ENCODE data around the gene GLCE. TPM values are rescaled to one million over a fixed set of nuclear protein-coding genes. Genes with fewer than 3 reads are reported as not detected.

Gene GLCE
- total RNA-seq = 17.7 and 21.6 TPM in 2 replicates

DNA sequence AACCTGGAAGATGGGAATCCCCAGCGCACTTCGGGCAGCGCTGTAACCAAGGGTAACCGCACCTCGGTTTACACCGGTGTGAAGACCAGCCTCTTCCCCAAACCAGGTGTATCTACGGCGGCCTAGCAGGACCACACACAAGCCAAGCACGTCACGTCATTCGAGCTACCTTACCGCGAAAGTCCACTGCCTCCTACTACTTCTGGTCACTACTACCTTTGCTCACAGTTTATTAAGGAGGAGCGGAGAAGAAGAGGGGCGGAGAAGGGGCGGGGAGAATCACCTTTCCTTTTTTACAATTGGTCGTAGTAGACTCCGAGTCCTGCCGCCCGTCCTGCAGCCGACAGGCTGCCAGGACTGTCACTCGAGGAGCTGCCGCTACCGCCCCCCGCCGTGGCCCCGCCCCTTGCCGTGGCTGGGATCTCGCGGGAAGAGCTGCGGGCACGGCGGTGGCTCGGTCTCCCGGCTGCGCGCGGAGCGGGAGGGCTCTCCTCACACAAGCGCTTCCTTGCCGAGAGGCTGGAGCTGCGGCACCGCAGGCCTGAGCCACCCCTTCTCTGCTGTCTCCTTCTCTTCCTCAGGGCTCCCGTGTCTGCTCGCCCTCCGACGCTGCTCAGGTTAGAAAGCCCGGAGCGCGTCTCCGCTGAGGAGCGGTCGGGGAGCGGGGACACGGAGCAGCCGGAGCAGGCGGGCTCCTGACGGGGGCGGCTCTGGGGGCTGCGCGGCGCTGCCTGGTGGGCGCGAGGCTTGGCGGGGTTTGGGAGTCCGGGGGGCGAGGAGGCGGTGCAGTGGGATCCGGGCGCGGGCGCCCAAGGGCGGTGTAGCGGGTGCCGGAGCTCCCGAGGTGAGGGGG is at the start of gene GLCE:
GLCE (plus strand) TSS at position 495 of the 853 bp plus-strand sequence. CDS start 95,172 bp downstream, outside the sequence.
- peak within 1 kb of the TSS; percentile 91 for H3K4me3 ChIP-seq (ENCODE audit: low read depth, low read length)
- DNase-seq (ENCODE audit: low read depth) = peak; percentile 95
- no peak for TF ChIP-seq CTCF (IDR thresholded peaks at IDR 0.05; ENCODE audit: insufficient read depth, low read depth, low read length)

DNA sequence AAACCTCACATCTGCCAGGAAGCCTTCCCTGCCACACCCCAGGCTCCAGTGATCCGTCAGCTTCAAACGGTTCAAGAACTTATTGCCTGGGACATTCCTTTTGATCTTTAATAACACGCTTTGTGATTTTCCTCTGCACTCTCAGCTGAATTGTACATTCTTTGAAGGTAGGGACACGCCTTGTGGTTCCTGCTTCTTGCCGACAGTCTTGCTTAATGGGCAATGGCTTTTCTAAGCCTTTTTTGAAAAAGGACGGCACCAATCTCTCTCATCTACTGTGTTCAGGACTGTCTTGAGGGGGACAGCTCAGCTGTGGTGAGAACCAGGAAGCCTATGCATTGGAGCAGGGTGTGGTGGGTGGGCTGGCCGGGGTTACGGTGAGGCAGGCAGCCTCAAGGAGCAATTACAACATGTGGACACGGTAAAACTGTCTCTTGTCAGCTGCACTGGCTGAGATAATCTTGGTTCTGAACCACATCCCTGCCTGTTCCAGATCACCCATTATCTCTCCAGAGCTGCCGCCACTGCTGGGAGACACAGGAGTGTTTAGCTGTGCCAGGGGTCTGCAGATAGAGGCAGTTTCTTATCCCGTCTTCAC is 46.0 kb upstream of the GLCE start:
- DNase-seq (ENCODE audit: low read depth) = no peak
- TF ChIP-seq CTCF (IDR thresholded peaks at IDR 0.05; ENCODE audit: insufficient read depth, low read depth, low read length) = no peak
- H3K4me3 ChIP-seq (ENCODE audit: low read depth, low read length) = no peak overlapping the region

DNA sequence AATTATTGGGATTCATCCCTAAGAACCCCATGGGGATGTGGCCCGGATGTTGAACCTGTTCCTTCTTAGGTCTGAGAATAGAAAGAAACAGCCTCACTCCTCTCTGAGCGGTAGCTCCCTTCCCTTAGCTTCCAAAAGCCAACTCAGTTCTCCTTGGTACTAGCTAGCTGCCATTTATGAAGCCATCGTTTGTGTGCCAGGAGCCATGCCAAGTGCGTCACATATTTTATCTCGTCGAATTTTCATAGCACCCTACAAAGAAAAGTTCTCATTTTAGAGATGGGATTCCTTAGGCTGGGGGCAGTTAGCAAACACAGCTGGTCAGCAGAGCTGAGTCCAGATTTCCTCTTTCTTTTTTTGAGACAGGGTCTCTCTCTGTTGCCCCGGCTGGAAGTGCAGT is 45.4 kb upstream of the GLCE start:
- no peak overlapping the region for H3K4me3 ChIP-seq (ENCODE audit: low read depth, low read length)
- DNase-seq (ENCODE audit: low read depth) = no peak
- TF ChIP-seq CTCF (IDR thresholded peaks at IDR 0.05; ENCODE audit: insufficient read depth, low read depth, low read length) = no peak

GRCh38 chr15:69116391-69116790 is 44.0 kb upstream of the GLCE start:
- no peak for DNase-seq (ENCODE audit: low read depth)
- no peak for TF ChIP-seq CTCF (IDR thresholded peaks at IDR 0.05; ENCODE audit: insufficient read depth, low read depth, low read length)
- H3K4me3 ChIP-seq (ENCODE audit: low read depth, low read length) = no peak overlapping the region

DNA sequence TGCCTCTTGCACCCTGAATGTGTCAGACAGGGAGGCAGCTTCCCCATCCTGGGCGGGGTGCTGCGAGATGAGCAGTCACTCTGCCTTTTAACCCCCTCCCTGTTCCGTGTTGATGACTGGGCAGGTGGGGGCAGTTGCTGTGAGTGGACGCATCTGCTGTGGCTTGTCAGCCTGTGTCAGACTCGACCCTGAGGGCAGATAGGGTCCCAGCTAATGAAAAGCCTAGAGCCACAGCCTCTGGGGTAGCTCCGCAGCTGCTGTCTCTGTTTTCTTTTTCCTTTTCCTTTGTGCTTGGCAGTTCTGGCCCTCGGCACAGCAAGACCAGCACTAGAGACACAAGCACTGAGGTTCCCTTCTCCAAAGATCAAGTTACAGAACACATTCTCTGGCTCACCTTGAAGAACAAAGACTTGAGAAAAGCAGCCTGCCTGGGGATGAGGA is 43.0 kb upstream of the GLCE start:
- DNase-seq (ENCODE audit: low read depth) = no peak
- H3K4me3 ChIP-seq (ENCODE audit: low read depth, low read length) = no peak overlapping the region
- TF ChIP-seq CTCF (IDR thresholded peaks at IDR 0.05; ENCODE audit: insufficient read depth, low read depth, low read length) = no peak

- no peak for DNase-seq (ENCODE audit: low read depth)
- no peak overlapping the region for H3K4me3 ChIP-seq (ENCODE audit: low read depth, low read length)
- TF ChIP-seq CTCF (IDR thresholded peaks at IDR 0.05; ENCODE audit: insufficient read depth, low read depth, low read length) = no peak
These were observed 42.3 kb upstream of the GLCE start for GRCh38 chr15:69118089-69118488.

Measured in fibroblast of villous mesenchyme (primary cell).